SJCRH30 (cell line): ENCODE measurements around the gene TMEM108. TPM values are rescaled to one million over a fixed set of nuclear protein-coding genes. Genes with fewer than 3 reads are reported as not detected.

Experiments used
- DNase-seq, 2 experiments: peaks; one replicate each; pipeline ENCODE4 v3.0.0-alpha.2; 2015 to 2020
- H3K27ac ChIP-seq: fragments of 250-450 bp; sonication (Bioruptor Pico); 2 replicates; pipeline ENCODE4 v1.5.1; 2020; ENCODE audit warnings: mild to moderate bottlenecking, moderate library complexity
- H3K27me3 ChIP-seq: fragments of 250-450 bp; sonication (Bioruptor Pico); 2 replicates; pipeline ENCODE4 v1.5.1; 2020; ENCODE audit warnings: mild to moderate bottlenecking, moderate library complexity
- H3K36me3 ChIP-seq: fragments of 250-450 bp; sonication (Bioruptor Pico); 2 replicates; pipeline ENCODE4 v1.5.1; 2020; ENCODE audit warnings: mild to moderate bottlenecking, moderate library complexity
- H3K4me1 ChIP-seq: fragments of 250-450 bp; sonication (Bioruptor Pico); 2 replicates; pipeline ENCODE4 v1.5.1; 2020; ENCODE audit warnings: mild to moderate bottlenecking, moderate library complexity
- H3K4me3 ChIP-seq: fragments of 250-450 bp; sonication (Bioruptor Pico); 2 replicates; pipeline ENCODE4 v1.5.1; 2020; ENCODE audit warnings: mild to moderate bottlenecking, moderate library complexity
- H3K9me3 ChIP-seq: fragments of 250-450 bp; sonication (Bioruptor Pico); replicated peaks from 2 replicates; pipeline ENCODE4 v1.5.1; 2020; ENCODE audit warnings: mild to moderate bottlenecking, moderate library complexity
- total RNA-seq: library from RNA; depleted of rRNA; stranded (reverse); fragments of >200 nt; shearing (Covaris generic); gene quantifications from 2 replicates; pipeline ENCODE4 v1.2.3, GENCODE V29; 2014

Gene TMEM108
- total RNA-seq, 1 experiment from 2014 or later, result 14.1 TPM

DNA sequence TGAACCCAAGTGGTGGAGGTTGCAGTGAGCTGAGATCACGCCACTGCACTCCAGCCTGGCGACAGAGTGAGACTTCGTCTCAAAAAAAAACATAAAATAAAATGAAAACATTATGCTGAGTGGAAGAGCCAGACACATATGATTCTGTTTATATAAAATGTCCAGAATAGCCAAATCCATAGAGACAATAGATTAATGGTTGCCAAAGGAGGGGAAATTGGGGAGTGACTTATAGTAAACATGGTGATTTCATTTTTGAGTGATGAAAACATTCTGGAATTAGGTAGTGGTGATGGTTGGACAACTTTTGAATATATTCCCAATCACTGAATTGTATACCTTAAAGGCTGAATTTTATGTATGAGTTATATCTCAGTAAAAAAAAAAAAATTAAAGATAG, 189.6 kb downstream of the TMEM108 start:
- Histone ChIP-seq H3K4me1 (no peaks in the 10 kb centered on the region), H3K27me3 (no peaks in the 10 kb centered on the region), H3K27ac (no peak overlapping the region)

DNA sequence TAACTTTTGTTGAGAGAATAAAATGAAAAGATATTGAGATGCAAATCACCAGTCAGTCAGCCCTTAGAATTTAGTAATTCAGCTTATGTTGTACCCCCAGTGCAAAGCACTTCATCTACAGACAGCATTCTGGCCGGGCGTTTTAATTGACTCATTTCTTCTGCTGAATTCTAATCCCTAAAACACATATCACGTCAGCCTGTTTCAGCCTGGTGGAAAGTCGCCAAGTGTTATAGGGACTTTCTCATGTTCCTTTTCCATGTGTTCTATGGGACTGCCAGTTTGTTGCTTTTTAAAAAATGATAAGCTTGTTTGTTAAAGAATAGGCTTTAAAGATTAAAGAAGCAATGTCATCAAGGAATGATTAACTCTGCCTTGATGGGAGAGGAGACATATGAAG, 192.0 kb downstream of the TMEM108 start:
- DNase-seq, result no peak
- no peaks in the 10 kb centered on the region for H3K27me3 ChIP-seq
- no peaks in the 10 kb centered on the region for H3K9me3 ChIP-seq
- H3K27ac ChIP-seq, result no peak overlapping the region
- 0 out of 2 replicates have a peak, but pooled peaks cover 2% of the 10 kb centered on the region for H3K36me3 ChIP-seq
- no peak overlapping the region for H3K4me3 ChIP-seq
- H3K4me1 ChIP-seq, result no peaks in the 10 kb centered on the region

More for the DNA sequence above, 189.6 kb downstream of the TMEM108 start:
- H3K36me3 ChIP-seq, result 0 out of 2 replicates have a peak, but pooled peaks cover 2% of the 10 kb centered on the region
- H3K4me3 ChIP-seq, result no peak overlapping the region
- no peak for DNase-seq
- H3K9me3 ChIP-seq, result no peaks in the 10 kb centered on the region

- Histone ChIP-seq H3K4me1 (peaks cover 4% of the 10 kb centered on the region; the same call in 1 of the 2 replicates), H3K9me3 (no peaks in the 10 kb centered on the region), H3K27me3 (no peaks in the 10 kb centered on the region), H3K36me3 (no peaks in the 10 kb centered on the region), H3K4me3 (no peak overlapping the region), H3K27ac (no peak overlapping the region)
- no peak for DNase-seq
Measured at GRCh38 chr3:133236901-133237300, 198.7 kb downstream of the TMEM108 start.

DNA sequence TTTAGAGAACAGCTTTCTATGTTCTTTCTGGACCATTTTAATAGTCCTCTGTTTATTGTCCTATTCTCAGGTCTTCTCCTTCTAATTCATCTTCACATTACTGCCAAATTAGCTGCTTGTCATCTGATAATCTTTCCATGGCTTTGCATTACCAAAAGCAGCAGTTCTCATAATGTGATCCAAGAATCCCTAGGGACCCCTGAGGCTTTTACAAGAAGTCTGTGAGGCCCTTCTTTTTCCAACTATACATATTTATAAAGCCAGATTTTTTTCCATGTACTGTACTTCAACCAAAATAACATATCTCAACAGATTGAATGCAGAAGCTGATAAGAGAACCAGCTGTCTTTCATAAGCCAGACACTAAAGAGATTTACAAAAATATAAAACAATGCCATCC, 199.2 kb downstream of the TMEM108 start:
- peak in 1 of 2 experiments; percentile 14 for DNase-seq
- Histone ChIP-seq H3K27ac (no peak overlapping the region), H3K27me3 (no peaks in the 10 kb centered on the region), H3K4me1 (peaks cover 4% of the 10 kb centered on the region; the same call in 1 of the 2 replicates), H3K9me3 (no peaks in the 10 kb centered on the region), H3K4me3 (no peak overlapping the region), H3K36me3 (no peaks in the 10 kb centered on the region)

- Histone ChIP-seq H3K4me1 (peaks cover 4% of the 10 kb centered on the region; the same call in 1 of the 2 replicates), H3K27ac (no peak overlapping the region), H3K4me3 (no peak overlapping the region), H3K27me3 (no peaks in the 10 kb centered on the region), H3K36me3 (no peaks in the 10 kb centered on the region), H3K9me3 (no peaks in the 10 kb centered on the region)
- no peak for DNase-seq
Measured at GRCh38 chr3:133238015-133238414, 199.8 kb downstream of the TMEM108 start.

GRCh38 chr3:133246119-133246518, 207.9 kb downstream of the TMEM108 start:
- no peak for DNase-seq
- Histone ChIP-seq H3K4me3 (no peak overlapping the region), H3K4me1 (no peaks in the 10 kb centered on the region), H3K27me3 (no peaks in the 10 kb centered on the region), H3K27ac (no peak overlapping the region), H3K36me3 (no peaks in the 10 kb centered on the region), H3K9me3 (peaks cover 3% of the 10 kb centered on the region)

DNA sequence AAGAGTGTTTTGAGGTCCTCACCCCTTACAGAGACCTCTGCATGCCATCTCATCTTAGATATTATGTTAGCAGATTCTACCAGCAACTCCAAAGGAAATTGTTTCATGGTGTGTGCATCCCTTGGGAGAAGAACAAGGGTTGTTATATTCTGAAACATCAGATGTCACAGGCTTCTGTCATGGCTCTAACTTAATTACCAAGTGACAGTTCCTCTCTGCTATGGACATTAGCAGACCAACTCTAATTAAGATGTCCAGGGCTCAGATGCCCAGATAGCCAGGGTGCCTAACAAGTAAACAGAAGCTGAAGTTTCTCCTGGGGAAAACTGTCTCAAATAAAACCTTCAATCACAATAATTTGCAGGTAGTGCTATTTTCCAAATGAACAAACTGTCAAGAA, 208.6 kb downstream of the TMEM108 start:
- H3K9me3 ChIP-seq, result peaks cover 3% of the 10 kb centered on the region
- H3K27ac ChIP-seq, result no peak overlapping the region
- no peaks in the 10 kb centered on the region for H3K36me3 ChIP-seq
- H3K4me3 ChIP-seq, result no peak overlapping the region
- H3K4me1 ChIP-seq, result no peaks in the 10 kb centered on the region
- DNase-seq, result no peak
- no peaks in the 10 kb centered on the region for H3K27me3 ChIP-seq

GRCh38 chr3:133248389-133248788, 210.2 kb downstream of the TMEM108 start:
- Histone ChIP-seq H3K4me1 (no peaks in the 10 kb centered on the region), H3K4me3 (no peak overlapping the region), H3K27ac (no peak overlapping the region), H3K36me3 (no peaks in the 10 kb centered on the region), H3K9me3 (peaks cover 3% of the 10 kb centered on the region), H3K27me3 (no peaks in the 10 kb centered on the region)
- DNase-seq, result no peak

DNA sequence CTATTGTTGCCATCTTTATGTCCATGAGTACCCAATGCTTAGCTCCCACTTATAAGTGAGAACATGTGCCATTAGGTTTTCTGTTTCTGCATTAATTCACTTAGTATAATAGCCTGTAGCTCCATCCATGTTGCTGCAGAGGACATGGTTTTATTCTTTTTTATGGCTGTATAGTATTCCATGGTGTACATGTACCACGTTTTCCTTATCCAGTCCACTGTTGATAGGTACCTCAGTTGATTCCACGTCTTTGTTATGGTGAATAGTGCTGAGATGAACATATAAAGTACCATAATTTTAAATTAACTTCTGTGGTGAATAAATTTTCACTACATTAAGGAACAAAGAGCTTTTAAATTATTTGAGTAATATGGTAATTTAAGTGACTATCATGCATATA, 211.3 kb downstream of the TMEM108 start:
- H3K27me3 ChIP-seq, result no peaks in the 10 kb centered on the region
- H3K27ac ChIP-seq, result no peak overlapping the region
- H3K4me1 ChIP-seq, result no peaks in the 10 kb centered on the region
- no peaks in the 10 kb centered on the region for H3K36me3 ChIP-seq
- peaks cover 3% of the 10 kb centered on the region for H3K9me3 ChIP-seq
- no peak overlapping the region for H3K4me3 ChIP-seq
- DNase-seq, result no peak

DNA sequence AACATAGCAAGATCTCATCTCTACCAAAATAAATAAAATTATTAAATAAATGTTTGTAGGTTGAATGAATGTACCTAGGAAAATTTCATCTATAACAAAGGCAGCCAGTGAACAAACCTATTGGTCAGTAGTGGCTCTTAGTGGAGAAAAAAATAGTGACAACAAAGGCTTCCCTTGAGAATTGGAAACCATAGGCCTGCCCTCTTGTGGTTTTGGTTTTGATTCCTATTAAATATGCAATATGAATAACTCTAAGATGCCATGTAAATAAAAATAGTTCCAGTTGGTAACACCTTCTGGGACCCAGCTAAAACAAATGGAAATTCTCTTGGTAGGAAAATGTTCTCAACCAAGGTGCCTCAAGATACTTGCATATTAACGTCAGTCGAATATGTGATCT, 216.0 kb downstream of the TMEM108 start:
- H3K36me3 ChIP-seq, result no peaks in the 10 kb centered on the region; the same call in 1 of the 2 replicates
- H3K4me1 ChIP-seq, result peaks cover 7% of the 10 kb centered on the region; the same call in 1 of the 2 replicates
- H3K9me3 ChIP-seq, result peaks cover 3% of the 10 kb centered on the region
- H3K27ac ChIP-seq, result no peak overlapping the region
- H3K4me3 ChIP-seq, result no peak overlapping the region
- H3K27me3 ChIP-seq, result no peaks in the 10 kb centered on the region
- DNase-seq, result no peak

DNA sequence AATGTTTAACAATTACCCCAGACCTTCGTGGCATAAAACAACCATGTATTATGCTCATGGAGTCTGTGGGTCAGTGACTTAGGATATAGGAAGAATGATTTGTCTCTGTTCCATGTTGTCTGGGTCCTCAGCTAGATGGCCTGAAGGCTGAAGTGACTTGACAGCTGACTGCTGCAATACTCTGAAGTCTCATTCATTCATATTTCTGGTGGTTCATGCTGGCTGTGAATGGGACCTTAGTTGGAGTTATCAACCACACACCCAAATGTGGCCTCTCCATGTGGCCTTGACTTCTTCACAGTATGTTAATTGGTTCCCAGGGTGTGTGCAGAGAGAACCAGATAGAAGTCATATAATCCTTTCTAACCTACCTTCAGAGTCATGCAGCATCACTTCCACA, 216.5 kb downstream of the TMEM108 start:
- H3K9me3 ChIP-seq, result peaks cover 3% of the 10 kb centered on the region; the same call in 1 of the 2 replicates

DNA sequence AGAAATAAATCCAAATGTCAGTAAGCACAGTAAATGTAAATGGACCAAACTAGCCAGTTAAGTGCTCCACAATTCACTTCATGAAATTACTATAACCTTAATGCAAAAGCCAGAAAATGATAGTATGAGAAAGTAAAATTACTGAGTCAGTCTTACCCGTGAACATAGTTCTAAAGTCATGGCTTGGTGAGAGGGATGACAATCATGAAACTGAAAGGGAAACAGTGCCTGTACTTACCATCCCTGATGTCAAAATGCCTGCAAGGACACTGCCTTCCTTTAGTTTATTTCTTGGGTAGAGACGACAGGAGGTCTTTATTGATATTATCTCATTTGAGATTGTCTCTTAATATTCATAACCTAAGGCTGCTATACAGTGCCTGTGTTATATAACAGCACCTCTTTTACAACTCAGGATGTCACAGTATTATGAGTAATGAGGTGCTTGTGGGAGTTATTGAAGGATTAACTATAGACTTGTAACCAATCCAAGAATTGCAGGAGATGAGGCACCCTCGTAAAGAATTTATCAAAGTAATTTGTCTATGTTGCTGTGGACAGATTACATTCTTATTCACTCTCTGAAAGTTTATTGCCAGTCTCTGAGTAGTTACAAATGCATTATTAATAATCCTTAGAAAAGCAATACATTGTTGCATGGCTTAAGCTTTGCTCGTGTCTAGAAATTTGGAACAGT, 218.7 kb downstream of the TMEM108 start:
- Histone ChIP-seq H3K9me3 (no peaks in the 10 kb centered on the region), H3K27ac (no peak overlapping the region), H3K27me3 (no peaks in the 10 kb centered on the region), H3K4me1 (peaks cover 7% of the 10 kb centered on the region; the same call in 1 of the 2 replicates), H3K4me3 (no peak overlapping the region), H3K36me3 (no peaks in the 10 kb centered on the region; the same call in 1 of the 2 replicates)
- no peak for DNase-seq

More for the DNA sequence above, 216.5 kb downstream of the TMEM108 start:
- no peak for DNase-seq
- Histone ChIP-seq H3K27ac (no peak overlapping the region), H3K36me3 (no peaks in the 10 kb centered on the region; the same call in 1 of the 2 replicates), H3K4me1 (peaks cover 7% of the 10 kb centered on the region; the same call in 1 of the 2 replicates), H3K4me3 (no peak overlapping the region), H3K27me3 (no peaks in the 10 kb centered on the region)

- no peaks in the 10 kb centered on the region for H3K27me3 ChIP-seq
- H3K4me1 ChIP-seq, result peaks cover 7% of the 10 kb centered on the region; the same call in 1 of the 2 replicates
- no peaks in the 10 kb centered on the region for H3K9me3 ChIP-seq
- H3K36me3 ChIP-seq, result no peaks in the 10 kb centered on the region; the same call in 1 of the 2 replicates
- DNase-seq, result peak in 1 of 2 experiments; percentile 4
- no peak overlapping the region for H3K27ac ChIP-seq
- H3K4me3 ChIP-seq, result no peak overlapping the region
Measured at GRCh38 chr3:133258358-133258757, 220.2 kb downstream of the TMEM108 start.

GRCh38 chr3:133259767-133260166, 221.6 kb downstream of the TMEM108 start:
- H3K27me3 ChIP-seq, result no peaks in the 10 kb centered on the region
- H3K36me3 ChIP-seq, result no peaks in the 10 kb centered on the region; the same call in 1 of the 2 replicates
- no peak overlapping the region for H3K4me3 ChIP-seq
- peaks cover 7% of the 10 kb centered on the region; the same call in 1 of the 2 replicates for H3K4me1 ChIP-seq
- H3K27ac ChIP-seq, result no peak overlapping the region
- H3K9me3 ChIP-seq, result no peaks in the 10 kb centered on the region
- no peak for DNase-seq

GRCh38 chr3:133262333-133262732, 224.1 kb downstream of the TMEM108 start:
- peaks cover 3% of the 10 kb centered on the region; the same call in 1 of the 2 replicates for H3K4me1 ChIP-seq
- no peaks in the 10 kb centered on the region; the same call in 1 of the 2 replicates for H3K36me3 ChIP-seq
- no peak for DNase-seq
- no peak overlapping the region for H3K27ac ChIP-seq
- no peaks in the 10 kb centered on the region for H3K9me3 ChIP-seq
- no peak overlapping the region for H3K4me3 ChIP-seq
- no peaks in the 10 kb centered on the region for H3K27me3 ChIP-seq
